ENCODE data around the gene KRTDAP.
"Not testable (repeated sequence)": the region's sequence is repeated elsewhere in the genome, so short reads cannot be mapped to it uniquely, and the experiment has no call there.

GRCh38 chr19:35471075-35471474 lies 19.2 kb downstream of the KRTDAP start:
- TF ChIP-seq CBFB (IDR thresholded peaks at IDR 0.05; ENCODE audit: low read depth); KLF5 (IDR thresholded peaks at IDR 0.05; ENCODE audit: partially characterized antibody); KDM1A (IDR thresholded peaks at IDR 0.05; ENCODE audit: borderline replicate concordance); CTCF (IDR thresholded peaks at IDR 0.05 in 2 of 3, conservative IDR thresholded peaks at IDR 0.05 in 1 of 3; ENCODE audit: control insufficient read depth in 2 of 3, extremely low read depth in 1 of 3, insufficient read depth in 1 of 3, low read depth in 3 of 3, low read length in 3 of 3); RAD21 (IDR thresholded peaks at IDR 0.05; ENCODE audit: insufficient read depth, low read depth, low read length); EP300 (IDR thresholded peaks at IDR 0.05; ENCODE audit: borderline replicate concordance in 1 of 2, control insufficient read depth in 1 of 2, low read depth in 2 of 2, low read length in 2 of 2); ZNF274 (IDR thresholded peaks at IDR 0.05; ENCODE audit: insufficient read depth, insufficient read length); BRCA1 (IDR thresholded peaks at IDR 0.05; ENCODE audit: low read depth, low read length); EZH2 (IDR thresholded peaks at IDR 0.05; ENCODE audit: borderline replicate concordance, control insufficient read depth, low read depth, low read length); CEBPZ (IDR thresholded peaks at IDR 0.05; ENCODE audit: low read depth, low read length); ELK1 (IDR thresholded peaks at IDR 0.05; ENCODE audit: low read depth, low read length); ZZZ3 (IDR thresholded peaks at IDR 0.05; ENCODE audit: control insufficient read depth, insufficient read length, low read depth): not testable (repeated sequence)

Measured in GM12878 (cell line).